22Rv1 (cell line): Measurements from ENCODE around the gene VWA1.

Experiments
- ZFX ChIP-seq: fragments of 450-650 bp; IDR thresholded peaks from 2 replicates; pipeline ENCODE4 v1.6.1; 2017; ENCODE audit warnings: antibody characterized with exemption, borderline replicate concordance
- TF ChIP-seq, protein P1 (sequence below): fragments of 450-650 bp; IDR thresholded peaks from 2 replicates; pipeline ENCODE4 v1.5.1; 2017; ENCODE audit warnings: mild to moderate bottlenecking

DNA sequence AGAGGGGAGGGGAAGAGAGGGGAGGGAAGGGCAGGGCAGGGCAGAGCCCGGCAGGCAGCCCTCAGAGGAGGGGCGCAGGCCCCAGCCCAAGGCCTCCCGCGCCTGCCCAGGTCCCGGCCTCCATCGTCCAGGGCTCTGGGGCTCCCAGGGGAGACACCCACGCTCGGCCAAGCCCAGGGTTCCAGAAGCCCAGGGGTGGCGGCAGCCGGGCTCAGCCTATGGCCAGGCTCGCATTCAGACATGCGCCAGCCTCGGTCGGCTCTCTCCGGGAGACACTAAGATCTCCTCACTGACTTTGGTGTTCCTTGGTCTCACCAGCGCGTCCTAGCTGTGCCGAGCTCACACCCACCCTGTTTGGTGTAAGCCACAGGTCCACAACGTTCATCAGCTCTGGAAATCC lies 7.3 kb upstream of the VWA1 start:
- TF ChIP-seq, protein P1, sequence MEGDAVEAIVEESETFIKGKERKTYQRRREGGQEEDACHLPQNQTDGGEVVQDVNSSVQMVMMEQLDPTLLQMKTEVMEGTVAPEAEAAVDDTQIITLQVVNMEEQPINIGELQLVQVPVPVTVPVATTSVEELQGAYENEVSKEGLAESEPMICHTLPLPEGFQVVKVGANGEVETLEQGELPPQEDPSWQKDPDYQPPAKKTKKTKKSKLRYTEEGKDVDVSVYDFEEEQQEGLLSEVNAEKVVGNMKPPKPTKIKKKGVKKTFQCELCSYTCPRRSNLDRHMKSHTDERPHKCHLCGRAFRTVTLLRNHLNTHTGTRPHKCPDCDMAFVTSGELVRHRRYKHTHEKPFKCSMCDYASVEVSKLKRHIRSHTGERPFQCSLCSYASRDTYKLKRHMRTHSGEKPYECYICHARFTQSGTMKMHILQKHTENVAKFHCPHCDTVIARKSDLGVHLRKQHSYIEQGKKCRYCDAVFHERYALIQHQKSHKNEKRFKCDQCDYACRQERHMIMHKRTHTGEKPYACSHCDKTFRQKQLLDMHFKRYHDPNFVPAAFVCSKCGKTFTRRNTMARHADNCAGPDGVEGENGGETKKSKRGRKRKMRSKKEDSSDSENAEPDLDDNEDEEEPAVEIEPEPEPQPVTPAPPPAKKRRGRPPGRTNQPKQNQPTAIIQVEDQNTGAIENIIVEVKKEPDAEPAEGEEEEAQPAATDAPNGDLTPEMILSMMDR = no peak
- TF ChIP-seq ZFX = no peak
